ENCODE results near the gene MFGE8.

- no peak for TF ChIP-seq CTCF (IDR thresholded peaks at IDR 0.05; ENCODE audit: insufficient read depth, low read length)
- no peak for TF ChIP-seq POLR2AphosphoS5 (IDR thresholded peaks at IDR 0.05; ENCODE audit: low read depth)
- no peak for TF ChIP-seq REST (IDR thresholded peaks at IDR 0.05; ENCODE audit: insufficient replicate concordance, low read depth)
These were observed 36.6 kb downstream of the MFGE8 start for GRCh38 chr15:88876573-88876972.

All from HL-60 (cell line).